SW480 (cell line): ENCODE data around the gene ELMOD1.

Experiments
- DNase-seq: peaks from one replicate; pipeline ENCODE4 v3.0.0-alpha.2; 2016; ENCODE audit warnings: low spot score

The ELMOD1 gene

GRCh38 chr11:107688322-107688918 lies 97.5 kb downstream of the ELMOD1 start:
- DNase-seq, result no peak

GRCh38 chr11:107689317-107690202 lies 98.6 kb downstream of the ELMOD1 start:
- DNase-seq, result peak; percentile 58

- DNase-seq, result no peak
These were observed 100.2 kb downstream of the ELMOD1 start for GRCh38 chr11:107691000-107691750.

GRCh38 chr11:107695446-107695845 lies 104.5 kb downstream of the ELMOD1 start:
- DNase-seq, result no peak

GRCh38 chr11:107696140-107696539 lies 105.2 kb downstream of the ELMOD1 start:
- peak; percentile 24 for DNase-seq

- no peak for DNase-seq
These were observed 106.3 kb downstream of the ELMOD1 start for GRCh38 chr11:107697291-107697690.

GRCh38 chr11:107699371-107700285 lies 108.7 kb downstream of the ELMOD1 start:
- DNase-seq, result no peak

GRCh38 chr11:107702109-107702660 lies 111.2 kb downstream of the ELMOD1 start:
- DNase-seq, result no peak

GRCh38 chr11:107702723-107703122 lies 111.8 kb downstream of the ELMOD1 start:
- DNase-seq, result no peak

GRCh38 chr11:107704451-107704850 lies 113.5 kb downstream of the ELMOD1 start:
- DNase-seq, result no peak

GRCh38 chr11:107705027-107705426 lies 114.1 kb downstream of the ELMOD1 start:
- peak; percentile 17 for DNase-seq

- DNase-seq, result no peak
These were observed 115.6 kb downstream of the ELMOD1 start for GRCh38 chr11:107706531-107706930.

GRCh38 chr11:107707215-107707671 lies 116.3 kb downstream of the ELMOD1 start:
- no peak for DNase-seq

- no peak for DNase-seq
These were observed 116.9 kb downstream of the ELMOD1 start for GRCh38 chr11:107707807-107708206.

GRCh38 chr11:107708792-107709191 lies 117.8 kb downstream of the ELMOD1 start:
- no peak for DNase-seq

- DNase-seq, result no peak
These were observed 119.4 kb downstream of the ELMOD1 start for GRCh38 chr11:107710301-107710700.

- DNase-seq, result no peak
These were observed 121.2 kb downstream of the ELMOD1 start, which contains the start of gene SLN for GRCh38 chr11:107711861-107712755. SLN (minus strand) TSS chr11:107712056.

GRCh38 chr11:107713009-107713408 lies 122.1 kb downstream of the ELMOD1 start:
- no peak for DNase-seq
